ENCODE results near the gene SHLD2. TPM values are rescaled to one million over a fixed set of nuclear protein-coding genes. Genes with fewer than 3 reads are reported as not detected.

Gene SHLD2
- total and polyA plus RNA-seq, 2 of the 13 experiments (the other 11 are each of a cell fraction or from before 2014, with no cell fraction given): 25.7 to 53.7 TPM

DNA sequence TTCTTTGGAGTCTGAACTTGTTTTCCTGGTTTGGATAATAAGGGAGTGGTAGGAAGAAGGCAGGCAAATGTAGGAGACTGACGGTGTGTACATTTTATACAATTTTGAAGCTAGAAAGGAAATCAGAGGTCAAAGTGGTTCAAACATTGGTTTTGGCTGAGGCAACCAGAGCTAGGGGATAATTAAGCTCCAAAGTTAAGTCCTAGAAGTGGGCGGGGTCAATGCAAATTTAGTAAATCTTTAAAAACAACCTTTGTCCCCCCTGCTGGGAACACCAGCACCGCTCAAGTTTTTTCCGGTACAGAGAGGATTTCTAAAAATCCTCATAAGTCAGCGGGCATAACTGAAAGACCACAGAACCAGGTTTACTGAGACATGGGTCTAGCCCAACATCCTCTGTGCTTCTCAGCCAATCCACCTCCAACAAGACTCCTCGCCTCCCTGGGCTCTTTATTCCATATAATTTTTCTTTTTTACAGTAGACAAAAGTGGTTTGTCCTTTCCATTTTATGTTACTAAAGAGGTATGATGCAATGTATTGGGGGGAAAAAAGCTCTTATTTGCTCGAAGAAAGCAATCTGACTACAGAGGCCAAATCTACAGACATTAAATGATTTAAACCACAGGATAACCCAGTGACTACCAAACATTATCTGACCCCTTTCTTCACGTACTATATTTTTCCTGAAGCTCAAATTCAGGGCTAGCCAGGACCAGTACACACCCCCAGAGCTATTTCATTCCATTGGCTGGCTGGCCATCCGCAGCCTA is 2.0 kb upstream of the SHLD2 start (continued):
- TF ChIP-seq, protein P1, sequence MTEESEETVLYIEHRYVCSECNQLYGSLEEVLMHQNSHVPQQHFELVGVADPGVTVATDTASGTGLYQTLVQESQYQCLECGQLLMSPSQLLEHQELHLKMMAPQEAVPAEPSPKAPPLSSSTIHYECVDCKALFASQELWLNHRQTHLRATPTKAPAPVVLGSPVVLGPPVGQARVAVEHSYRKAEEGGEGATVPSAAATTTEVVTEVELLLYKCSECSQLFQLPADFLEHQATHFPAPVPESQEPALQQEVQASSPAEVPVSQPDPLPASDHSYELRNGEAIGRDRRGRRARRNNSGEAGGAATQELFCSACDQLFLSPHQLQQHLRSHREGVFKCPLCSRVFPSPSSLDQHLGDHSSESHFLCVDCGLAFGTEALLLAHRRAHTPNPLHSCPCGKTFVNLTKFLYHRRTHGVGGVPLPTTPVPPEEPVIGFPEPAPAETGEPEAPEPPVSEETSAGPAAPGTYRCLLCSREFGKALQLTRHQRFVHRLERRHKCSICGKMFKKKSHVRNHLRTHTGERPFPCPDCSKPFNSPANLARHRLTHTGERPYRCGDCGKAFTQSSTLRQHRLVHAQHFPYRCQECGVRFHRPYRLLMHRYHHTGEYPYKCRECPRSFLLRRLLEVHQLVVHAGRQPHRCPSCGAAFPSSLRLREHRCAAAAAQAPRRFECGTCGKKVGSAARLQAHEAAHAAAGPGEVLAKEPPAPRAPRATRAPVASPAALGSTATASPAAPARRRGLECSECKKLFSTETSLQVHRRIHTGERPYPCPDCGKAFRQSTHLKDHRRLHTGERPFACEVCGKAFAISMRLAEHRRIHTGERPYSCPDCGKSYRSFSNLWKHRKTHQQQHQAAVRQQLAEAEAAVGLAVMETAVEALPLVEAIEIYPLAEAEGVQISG (CRISPR knock-in tag; IDR thresholded peaks at IDR 0.05): no peak
- TF ChIP-seq, protein P2, sequence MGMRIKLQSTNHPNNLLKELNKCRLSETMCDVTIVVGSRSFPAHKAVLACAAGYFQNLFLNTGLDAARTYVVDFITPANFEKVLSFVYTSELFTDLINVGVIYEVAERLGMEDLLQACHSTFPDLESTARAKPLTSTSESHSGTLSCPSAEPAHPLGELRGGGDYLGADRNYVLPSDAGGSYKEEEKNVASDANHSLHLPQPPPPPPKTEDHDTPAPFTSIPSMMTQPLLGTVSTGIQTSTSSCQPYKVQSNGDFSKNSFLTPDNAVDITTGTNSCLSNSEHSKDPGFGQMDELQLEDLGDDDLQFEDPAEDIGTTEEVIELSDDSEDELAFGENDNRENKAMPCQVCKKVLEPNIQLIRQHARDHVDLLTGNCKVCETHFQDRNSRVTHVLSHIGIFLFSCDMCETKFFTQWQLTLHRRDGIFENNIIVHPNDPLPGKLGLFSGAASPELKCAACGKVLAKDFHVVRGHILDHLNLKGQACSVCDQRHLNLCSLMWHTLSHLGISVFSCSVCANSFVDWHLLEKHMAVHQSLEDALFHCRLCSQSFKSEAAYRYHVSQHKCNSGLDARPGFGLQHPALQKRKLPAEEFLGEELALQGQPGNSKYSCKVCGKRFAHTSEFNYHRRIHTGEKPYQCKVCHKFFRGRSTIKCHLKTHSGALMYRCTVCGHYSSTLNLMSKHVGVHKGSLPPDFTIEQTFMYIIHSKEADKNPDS (CRISPR knock-in tag; IDR thresholded peaks at IDR 0.05): no peak
- TF ChIP-seq REXO4 (CRISPR knock-in tag; IDR thresholded peaks at IDR 0.05; ENCODE audit: borderline replicate concordance) (no peak), NPAS2 (CRISPR knock-in tag; IDR thresholded peaks at IDR 0.05; ENCODE audit: borderline replicate concordance) (no peak), PHF20 (CRISPR knock-in tag; IDR thresholded peaks at IDR 0.05) (peak; percentile 29; the same call in 1 of the 2 replicates)
- TF ChIP-seq, protein P3, sequence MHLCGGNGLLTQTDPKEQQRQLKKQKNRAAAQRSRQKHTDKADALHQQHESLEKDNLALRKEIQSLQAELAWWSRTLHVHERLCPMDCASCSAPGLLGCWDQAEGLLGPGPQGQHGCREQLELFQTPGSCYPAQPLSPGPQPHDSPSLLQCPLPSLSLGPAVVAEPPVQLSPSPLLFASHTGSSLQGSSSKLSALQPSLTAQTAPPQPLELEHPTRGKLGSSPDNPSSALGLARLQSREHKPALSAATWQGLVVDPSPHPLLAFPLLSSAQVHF (CRISPR knock-in tag; IDR thresholded peaks at IDR 0.05): no peak
- TF ChIP-seq, protein P4, sequence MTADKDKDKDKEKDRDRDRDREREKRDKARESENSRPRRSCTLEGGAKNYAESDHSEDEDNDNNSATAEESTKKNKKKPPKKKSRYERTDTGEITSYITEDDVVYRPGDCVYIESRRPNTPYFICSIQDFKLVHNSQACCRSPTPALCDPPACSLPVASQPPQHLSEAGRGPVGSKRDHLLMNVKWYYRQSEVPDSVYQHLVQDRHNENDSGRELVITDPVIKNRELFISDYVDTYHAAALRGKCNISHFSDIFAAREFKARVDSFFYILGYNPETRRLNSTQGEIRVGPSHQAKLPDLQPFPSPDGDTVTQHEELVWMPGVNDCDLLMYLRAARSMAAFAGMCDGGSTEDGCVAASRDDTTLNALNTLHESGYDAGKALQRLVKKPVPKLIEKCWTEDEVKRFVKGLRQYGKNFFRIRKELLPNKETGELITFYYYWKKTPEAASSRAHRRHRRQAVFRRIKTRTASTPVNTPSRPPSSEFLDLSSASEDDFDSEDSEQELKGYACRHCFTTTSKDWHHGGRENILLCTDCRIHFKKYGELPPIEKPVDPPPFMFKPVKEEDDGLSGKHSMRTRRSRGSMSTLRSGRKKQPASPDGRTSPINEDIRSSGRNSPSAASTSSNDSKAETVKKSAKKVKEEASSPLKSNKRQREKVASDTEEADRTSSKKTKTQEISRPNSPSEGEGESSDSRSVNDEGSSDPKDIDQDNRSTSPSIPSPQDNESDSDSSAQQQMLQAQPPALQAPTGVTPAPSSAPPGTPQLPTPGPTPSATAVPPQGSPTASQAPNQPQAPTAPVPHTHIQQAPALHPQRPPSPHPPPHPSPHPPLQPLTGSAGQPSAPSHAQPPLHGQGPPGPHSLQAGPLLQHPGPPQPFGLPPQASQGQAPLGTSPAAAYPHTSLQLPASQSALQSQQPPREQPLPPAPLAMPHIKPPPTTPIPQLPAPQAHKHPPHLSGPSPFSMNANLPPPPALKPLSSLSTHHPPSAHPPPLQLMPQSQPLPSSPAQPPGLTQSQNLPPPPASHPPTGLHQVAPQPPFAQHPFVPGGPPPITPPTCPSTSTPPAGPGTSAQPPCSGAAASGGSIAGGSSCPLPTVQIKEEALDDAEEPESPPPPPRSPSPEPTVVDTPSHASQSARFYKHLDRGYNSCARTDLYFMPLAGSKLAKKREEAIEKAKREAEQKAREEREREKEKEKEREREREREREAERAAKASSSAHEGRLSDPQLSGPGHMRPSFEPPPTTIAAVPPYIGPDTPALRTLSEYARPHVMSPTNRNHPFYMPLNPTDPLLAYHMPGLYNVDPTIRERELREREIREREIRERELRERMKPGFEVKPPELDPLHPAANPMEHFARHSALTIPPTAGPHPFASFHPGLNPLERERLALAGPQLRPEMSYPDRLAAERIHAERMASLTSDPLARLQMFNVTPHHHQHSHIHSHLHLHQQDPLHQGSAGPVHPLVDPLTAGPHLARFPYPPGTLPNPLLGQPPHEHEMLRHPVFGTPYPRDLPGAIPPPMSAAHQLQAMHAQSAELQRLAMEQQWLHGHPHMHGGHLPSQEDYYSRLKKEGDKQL (CRISPR knock-in tag; IDR thresholded peaks at IDR 0.05; ENCODE audit: low read depth): peak; percentile 48; the same call in 1 of the 2 replicates
- TF ChIP-seq, protein P5, sequence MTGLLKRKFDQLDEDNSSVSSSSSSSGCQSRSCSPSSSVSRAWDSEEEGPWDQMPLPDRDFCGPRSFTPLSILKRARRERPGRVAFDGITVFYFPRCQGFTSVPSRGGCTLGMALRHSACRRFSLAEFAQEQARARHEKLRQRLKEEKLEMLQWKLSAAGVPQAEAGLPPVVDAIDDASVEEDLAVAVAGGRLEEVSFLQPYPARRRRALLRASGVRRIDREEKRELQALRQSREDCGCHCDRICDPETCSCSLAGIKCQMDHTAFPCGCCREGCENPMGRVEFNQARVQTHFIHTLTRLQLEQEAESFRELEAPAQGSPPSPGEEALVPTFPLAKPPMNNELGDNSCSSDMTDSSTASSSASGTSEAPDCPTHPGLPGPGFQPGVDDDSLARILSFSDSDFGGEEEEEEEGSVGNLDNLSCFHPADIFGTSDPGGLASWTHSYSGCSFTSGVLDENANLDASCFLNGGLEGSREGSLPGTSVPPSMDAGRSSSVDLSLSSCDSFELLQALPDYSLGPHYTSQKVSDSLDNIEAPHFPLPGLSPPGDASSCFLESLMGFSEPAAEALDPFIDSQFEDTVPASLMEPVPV (CRISPR knock-in tag; IDR thresholded peaks at IDR 0.05): no peak
- TF ChIP-seq, protein P6, sequence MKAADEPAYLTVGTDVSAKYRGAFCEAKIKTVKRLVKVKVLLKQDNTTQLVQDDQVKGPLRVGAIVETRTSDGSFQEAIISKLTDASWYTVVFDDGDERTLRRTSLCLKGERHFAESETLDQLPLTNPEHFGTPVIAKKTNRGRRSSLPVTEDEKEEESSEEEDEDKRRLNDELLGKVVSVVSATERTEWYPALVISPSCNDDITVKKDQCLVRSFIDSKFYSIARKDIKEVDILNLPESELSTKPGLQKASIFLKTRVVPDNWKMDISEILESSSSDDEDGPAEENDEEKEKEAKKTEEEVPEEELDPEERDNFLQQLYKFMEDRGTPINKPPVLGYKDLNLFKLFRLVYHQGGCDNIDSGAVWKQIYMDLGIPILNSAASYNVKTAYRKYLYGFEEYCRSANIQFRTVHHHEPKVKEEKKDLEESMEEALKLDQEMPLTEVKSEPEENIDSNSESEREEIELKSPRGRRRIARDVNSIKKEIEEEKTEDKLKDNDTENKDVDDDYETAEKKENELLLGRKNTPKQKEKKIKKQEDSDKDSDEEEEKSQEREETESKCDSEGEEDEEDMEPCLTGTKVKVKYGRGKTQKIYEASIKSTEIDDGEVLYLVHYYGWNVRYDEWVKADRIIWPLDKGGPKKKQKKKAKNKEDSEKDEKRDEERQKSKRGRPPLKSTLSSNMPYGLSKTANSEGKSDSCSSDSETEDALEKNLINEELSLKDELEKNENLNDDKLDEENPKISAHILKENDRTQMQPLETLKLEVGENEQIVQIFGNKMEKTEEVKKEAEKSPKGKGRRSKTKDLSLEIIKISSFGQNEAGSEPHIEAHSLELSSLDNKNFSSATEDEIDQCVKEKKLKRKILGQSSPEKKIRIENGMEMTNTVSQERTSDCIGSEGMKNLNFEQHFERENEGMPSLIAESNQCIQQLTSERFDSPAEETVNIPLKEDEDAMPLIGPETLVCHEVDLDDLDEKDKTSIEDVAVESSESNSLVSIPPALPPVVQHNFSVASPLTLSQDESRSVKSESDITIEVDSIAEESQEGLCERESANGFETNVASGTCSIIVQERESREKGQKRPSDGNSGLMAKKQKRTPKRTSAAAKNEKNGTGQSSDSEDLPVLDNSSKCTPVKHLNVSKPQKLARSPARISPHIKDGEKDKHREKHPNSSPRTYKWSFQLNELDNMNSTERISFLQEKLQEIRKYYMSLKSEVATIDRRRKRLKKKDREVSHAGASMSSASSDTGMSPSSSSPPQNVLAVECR (CRISPR knock-in tag; IDR thresholded peaks at IDR 0.05; ENCODE audit: borderline replicate concordance): peak; percentile 56; the same call in 1 of the 2 replicates
